ENCODE data around the gene ISM2. TPM values are rescaled to one million over a fixed set of nuclear protein-coding genes. Genes with fewer than 3 reads are reported as not detected.

The ISM2 gene
- total RNA-seq, 1 experiment from 2014 or later: not detected

GRCh38 chr14:77478796-77479195 is 19.8 kb downstream of the ISM2 start:
- no peak overlapping the region for H3K4me3 ChIP-seq (replicated peaks in 1 of 2; ENCODE audit: low read depth in 1 of 2, low read length in 2 of 2)
- H3K79me2 ChIP-seq (ENCODE audit: insufficient read depth, low read length): no peaks in the 10 kb centered on the region
- no peak overlapping the region for H2AFZ ChIP-seq (ENCODE audit: low read depth, low read length, poor library complexity, severe bottlenecking)
- TF ChIP-seq POLR2AphosphoS5 (IDR thresholded peaks at IDR 0.05; ENCODE audit: low read depth, low read length) (no peak), POLR2A (IDR thresholded peaks at IDR 0.05; ENCODE audit: borderline replicate concordance, extremely low read depth, insufficient read depth, insufficient read length) (no peak), EZH2phosphoT487 (IDR thresholded peaks at IDR 0.05; ENCODE audit: borderline replicate concordance) (no peak), SP1 (IDR thresholded peaks at IDR 0.05; ENCODE audit: low read depth) (no peak), SIN3A (IDR thresholded peaks at IDR 0.05; ENCODE audit: low read depth) (no peak), CBX3 (IDR thresholded peaks at IDR 0.05; ENCODE audit: low read depth) (no peak), SRF (IDR thresholded peaks at IDR 0.05; ENCODE audit: low read depth) (no peak), FOSL1 (IDR thresholded peaks at IDR 0.05; ENCODE audit: low read depth) (no peak), ZFX (IDR thresholded peaks at IDR 0.05) (no peak), REST (IDR thresholded peaks at IDR 0.05; ENCODE audit: low read depth) (no peak), CEBPB (IDR thresholded peaks at IDR 0.05; ENCODE audit: low read depth) (no peak), TCF7L2 (IDR thresholded peaks at IDR 0.05; ENCODE audit: borderline replicate concordance, extremely low read depth, insufficient read depth, insufficient read length) (no peak), EGR1 (IDR thresholded peaks at IDR 0.05; ENCODE audit: low read depth) (no peak), EZH2 (IDR thresholded peaks at IDR 0.05) (no peak), ZBTB33 (IDR thresholded peaks at IDR 0.05; ENCODE audit: extremely low read depth, insufficient replicate concordance, low read length) (no peak), MAX (IDR thresholded peaks at IDR 0.05) (no peak), CTCF (IDR thresholded peaks at IDR 0.05 in 2 of 3, conservative IDR thresholded peaks at IDR 0.05 in 1 of 3; ENCODE audit: borderline replicate concordance in 1 of 3, insufficient read depth in 1 of 3, low read depth in 2 of 3, low read length in 2 of 3) (no peak)
- H3K9ac ChIP-seq (ENCODE audit: low read length): no peak overlapping the region
- no peaks in the 10 kb centered on the region for H3K4me1 ChIP-seq (ENCODE audit: control insufficient read depth in 1 of 2, insufficient read depth in 2 of 2, low read length in 2 of 2)
- intact Hi-C loops (cut with micrococcal nuclease): no loop called here
- BruUV-seq (replicated peaks): no TSS peak
- no peaks in the 10 kb centered on the region for H3K36me3 ChIP-seq (ENCODE audit: control insufficient read depth in 1 of 2, insufficient read depth in 2 of 2, low read length in 2 of 2)
- H3K27ac ChIP-seq (ENCODE audit: low read depth, low read length): no peak overlapping the region
- DNase-seq (ENCODE audit: low read depth, low spot score) (no peak), ATAC-seq (no peak)
- H3K9me2 ChIP-seq (ENCODE audit: insufficient read depth): no peaks in the 10 kb centered on the region
- ChIA-PET POLR2A (no interaction called here), RAD21 (ENCODE audit: low non-redundant PET in 1 of 2, low total read pairs in 2 of 2, uncharacterized antibody in 2 of 2, unreplicated experiment in 2 of 2) (no interaction called here), CTCF (no interaction called here)
- H4K20me1 ChIP-seq (ENCODE audit: insufficient read depth): no peaks in the 10 kb centered on the region
- no peak overlapping the region for H3K4me2 ChIP-seq (ENCODE audit: low read length)
- H3K9me3 ChIP-seq (ENCODE audit: control insufficient read depth in 1 of 2, insufficient read depth in 1 of 2, low read depth in 1 of 2, low read length in 2 of 2): no peaks in the 10 kb centered on the region
- no peaks in the 10 kb centered on the region for H3K27me3 ChIP-seq (ENCODE audit: insufficient read depth, low read length)

All from HCT116 (cell line).